Measurements from ENCODE around the gene TMEM8B.

TMEM8B gene

DNA sequence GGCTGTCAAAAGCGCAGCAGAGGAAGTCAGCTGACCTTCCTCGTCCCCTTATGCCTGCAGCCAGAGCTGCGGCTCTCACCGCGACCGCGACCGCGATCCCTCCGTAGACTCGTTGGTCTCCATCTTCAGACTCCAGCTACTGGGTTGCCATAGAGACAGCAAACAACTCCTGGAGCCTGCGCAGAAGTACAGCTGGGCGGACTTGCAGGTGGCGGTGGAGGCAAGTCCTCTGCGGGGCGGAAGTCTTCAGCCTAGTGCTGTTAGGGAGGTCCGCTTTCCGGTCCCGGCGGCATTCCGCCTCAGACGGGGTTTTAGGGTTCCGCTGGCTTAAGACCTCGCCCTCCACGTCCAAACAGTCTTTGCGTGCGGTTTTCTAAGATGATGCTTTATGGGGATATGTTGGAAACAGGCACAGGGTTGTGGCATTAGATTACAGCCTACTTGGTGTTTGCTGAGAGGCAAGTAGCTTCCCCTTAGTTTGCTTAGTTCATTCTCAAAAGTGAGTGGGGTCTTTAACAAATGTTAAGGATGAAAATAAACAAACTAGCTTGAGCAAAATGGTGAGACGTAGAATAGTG is 16.9 kb upstream of the TMEM8B start, which contains the start of gene SPAG8:
SPAG8 (minus strand) TSS at position 238 of the 578 bp plus-strand sequence; CDS start at position 123, 115 bp downstream.
- peak; percentile 96 for DNase-seq

DNA sequence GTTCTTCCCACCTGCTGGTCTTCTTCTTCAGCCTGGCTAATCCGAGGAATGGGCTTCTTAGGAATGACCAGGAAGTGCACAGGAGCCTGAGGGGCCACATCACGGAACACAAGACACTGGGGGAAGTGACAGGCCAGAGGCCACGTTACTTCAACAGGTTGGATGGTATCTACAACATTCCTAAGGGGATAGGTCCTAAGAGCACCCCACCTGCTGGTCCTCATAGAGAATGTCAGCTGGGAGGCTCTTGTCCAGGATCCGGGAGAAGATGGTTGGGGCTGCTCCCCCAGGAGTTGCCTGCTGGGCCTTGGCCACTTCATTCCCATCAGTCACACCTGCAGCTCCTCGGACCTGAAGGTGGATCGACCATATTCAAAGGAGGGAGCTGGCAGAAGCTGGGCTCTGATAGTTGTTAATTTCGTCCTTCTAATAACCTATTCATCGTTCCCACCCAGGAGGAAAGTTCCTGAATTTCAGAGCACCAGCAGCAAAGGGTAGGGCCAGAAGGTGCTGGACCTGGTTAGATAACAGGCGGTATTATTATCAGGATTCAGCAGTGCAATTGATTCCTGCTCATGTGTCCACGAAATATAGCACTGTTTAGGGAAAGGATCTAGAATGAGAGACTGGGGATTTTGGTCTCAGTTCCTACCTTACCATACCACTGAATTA is 15.5 kb upstream of the TMEM8B start:
- peak; percentile 32 for DNase-seq

DNA sequence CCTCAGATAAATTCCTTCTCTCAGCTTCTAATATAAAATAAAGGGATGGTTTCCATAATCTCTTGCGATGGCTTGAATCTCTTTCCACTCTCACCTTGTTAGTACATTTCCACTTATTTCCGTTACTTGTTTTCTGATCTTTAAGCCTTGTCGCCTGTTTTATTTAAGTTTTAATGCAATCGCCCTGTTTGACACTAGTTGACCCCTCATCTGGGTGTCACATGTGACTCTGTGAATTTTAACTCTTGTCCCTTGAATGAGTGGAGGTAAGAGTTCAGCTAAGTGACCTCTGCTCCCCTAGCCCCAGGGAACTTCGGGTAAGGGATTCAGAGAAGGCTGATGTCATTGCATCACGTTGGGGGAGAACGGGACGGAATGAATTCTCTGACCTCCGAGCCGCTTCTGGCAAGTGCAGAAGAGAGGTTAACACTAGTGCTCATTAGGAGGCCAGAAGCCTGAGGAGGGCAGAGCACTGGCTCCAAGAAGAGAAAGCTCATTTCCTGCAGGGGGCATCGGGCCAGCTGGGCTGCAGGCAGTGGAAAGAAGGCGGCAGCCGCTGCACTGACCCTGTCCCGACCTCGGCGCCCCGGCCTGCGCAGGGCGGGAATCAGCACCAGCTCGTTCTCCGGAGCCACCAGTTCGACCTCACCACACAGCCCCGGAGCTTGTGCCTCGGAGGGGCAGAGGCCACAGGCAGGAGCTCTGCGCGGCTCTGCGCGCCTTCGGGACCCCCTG is 14.8 kb upstream of the TMEM8B start:
- DNase-seq: peak; percentile 41

DNA sequence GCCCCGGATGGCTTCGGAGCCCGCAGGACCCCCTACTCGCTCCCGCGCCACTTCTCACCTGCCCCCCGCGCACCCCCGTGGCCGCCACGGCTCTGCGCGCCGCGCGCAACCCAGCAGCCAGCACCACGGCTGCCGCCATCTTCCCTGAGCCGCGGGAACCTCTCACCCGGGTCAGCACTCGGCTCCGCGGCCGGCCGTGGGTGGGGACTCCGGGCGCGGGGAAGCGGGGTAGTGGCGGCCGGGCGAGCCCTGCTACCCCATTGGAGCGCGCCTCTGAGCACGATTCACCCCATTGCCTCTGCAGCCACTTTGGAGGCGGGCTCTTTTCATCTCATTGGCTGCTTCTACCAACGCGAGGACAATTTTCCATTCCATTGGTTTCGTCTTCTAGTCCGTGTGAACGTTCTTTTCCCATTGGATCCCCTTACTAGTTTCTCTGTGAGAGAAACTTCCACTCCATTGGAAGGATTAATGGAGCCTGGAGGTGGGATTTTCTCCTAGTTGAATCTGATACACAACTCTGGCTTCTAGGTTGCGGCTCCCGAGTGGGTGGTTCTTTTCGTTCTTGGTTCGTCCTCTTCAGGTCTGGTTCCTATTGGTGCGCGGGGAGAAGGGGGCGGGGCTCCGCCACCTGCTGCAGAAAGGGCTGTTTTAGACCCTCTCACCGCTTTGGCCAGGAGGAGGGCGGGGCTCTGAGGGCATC is 14.0 kb upstream of the TMEM8B start, which contains the start of gene HINT2:
HINT2 (minus strand) TSS at position 202 of the 703 bp plus-strand sequence; CDS start at position 139, 63 bp downstream.
- peak; percentile 99 for DNase-seq

DNA sequence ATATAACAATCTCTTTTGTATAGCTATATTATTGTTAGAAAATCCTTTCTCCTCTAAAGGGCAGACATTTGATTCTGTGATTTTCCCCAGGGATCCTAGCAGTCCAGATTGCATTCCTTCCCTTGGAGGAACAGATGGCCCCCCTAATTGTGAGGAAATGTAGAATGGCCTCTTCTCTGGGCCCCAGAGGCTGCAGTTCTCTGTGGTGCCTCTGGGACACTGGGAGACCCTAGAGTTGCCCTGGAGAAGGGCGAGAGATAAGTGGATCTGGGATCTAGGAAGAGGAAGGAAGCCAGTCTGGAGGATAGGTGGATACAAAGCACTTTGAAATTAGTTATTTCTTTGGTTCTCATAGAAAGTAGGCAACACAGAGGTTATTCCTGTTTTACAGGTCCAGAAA is 12.3 kb upstream of the TMEM8B start:
- DNase-seq: no peak

GRCh38 chr9:35818341-35818740 is 10.7 kb upstream of the TMEM8B start:
- no peak for DNase-seq

- peak; percentile 82 for DNase-seq
These were observed 9.0 kb upstream of the TMEM8B start for GRCh38 chr9:35820076-35820475.

DNA sequence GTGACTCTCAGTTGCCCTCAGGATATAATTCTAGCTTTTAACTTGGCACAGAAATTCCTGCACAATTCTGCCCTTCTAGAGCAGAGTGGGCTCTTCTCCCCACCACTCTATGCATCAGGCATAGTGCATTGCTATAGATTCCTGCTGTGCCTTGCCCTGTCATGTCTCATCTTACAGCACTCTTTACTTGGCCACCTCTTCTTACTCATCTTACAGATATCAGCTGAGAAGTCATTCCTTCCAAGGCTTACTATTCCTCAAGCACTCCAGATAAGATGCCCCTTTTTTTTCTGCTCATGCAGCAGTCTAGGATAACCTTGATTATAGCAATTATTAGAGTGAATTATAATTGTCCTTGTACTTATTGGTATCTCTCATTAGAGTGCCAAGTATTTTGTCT is 6.1 kb upstream of the TMEM8B start:
- DNase-seq: no peak

GRCh38 chr9:35826071-35826701 is 2.8 kb upstream of the TMEM8B start:
- peak; percentile 60 for DNase-seq

DNA sequence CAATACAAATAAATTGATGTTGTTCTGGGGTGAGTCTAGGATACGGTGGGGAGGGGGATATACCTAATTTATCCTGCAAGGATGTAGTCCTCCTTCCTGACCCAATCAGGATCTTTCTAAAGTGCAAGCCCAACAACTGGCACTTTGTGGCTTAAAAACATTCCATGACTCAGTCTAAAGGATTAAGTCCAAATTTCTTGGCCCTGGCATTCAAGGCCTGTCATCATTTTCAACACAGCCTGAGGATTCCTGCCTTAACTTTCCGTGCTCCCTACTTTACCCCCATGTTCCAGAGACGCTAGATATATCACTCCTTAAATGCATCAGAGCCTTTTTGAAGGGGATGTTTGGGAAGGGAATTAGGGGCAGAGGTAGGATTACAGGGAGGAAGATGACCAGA is 1.5 kb upstream of the TMEM8B start:
- DNase-seq: peak; percentile 71

DNA sequence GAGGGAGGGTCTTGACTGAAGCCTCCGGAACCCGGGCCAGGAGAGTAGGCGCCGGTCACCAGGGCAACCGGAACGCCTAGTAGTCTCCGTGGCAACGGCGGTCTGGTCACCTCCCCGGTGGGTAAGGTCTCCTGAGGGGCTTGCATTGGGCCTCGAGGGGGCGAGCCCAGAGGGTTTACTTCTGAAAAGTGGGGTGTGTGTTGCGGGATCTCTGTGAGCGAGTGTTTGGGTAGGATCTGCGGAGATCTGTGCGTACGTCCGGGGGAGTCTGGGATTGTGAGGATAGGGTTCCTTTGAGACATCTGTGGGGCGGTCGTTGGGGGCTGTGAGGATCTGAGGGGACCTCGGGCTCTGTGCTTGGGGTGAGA is 328 bp upstream of the TMEM8B start, which contains the start of gene FAM221B:
FAM221B (minus strand) TSS at position 17 of the 368 bp plus-strand sequence. CDS start 2,571 bp downstream, outside the sequence.
- DNase-seq: no peak

GRCh38 chr9:35829764-35830096 is 702 bp downstream of the TMEM8B start:
- DNase-seq: no peak

GRCh38 chr9:35831040-35831439 is 2.0 kb downstream of the TMEM8B start:
- no peak for DNase-seq

- DNase-seq: no peak
These were observed 3.8 kb downstream of the TMEM8B start for GRCh38 chr9:35832814-35833213.

GRCh38 chr9:35834260-35835215 is 5.5 kb downstream of the TMEM8B start:
- no peak for DNase-seq

GRCh38 chr9:35835216-35835632 is 6.2 kb downstream of the TMEM8B start:
- no peak for DNase-seq

DNA sequence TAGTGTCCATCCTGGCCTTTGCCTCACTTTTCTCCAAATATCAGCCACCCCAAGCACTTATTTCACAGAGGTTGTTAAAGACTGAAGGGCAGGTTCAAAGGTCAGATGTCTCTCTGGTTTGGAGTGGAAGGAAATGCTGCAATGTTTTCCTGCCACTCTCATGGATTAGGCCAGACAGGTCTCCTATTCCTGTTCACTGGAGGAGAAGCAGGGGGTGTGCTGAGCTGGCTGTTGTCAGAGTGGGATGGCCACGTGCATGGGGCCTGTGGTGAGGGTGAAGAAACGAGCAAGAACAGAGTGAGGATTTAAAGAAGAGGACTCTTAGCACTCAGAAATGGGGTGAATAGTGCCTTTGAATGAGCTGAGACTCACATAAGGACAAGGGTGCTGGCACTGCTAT is 6.7 kb downstream of the TMEM8B start:
- no peak for DNase-seq

- no peak for DNase-seq
These were observed 7.6 kb downstream of the TMEM8B start for GRCh38 chr9:35836595-35836994.

DNA sequence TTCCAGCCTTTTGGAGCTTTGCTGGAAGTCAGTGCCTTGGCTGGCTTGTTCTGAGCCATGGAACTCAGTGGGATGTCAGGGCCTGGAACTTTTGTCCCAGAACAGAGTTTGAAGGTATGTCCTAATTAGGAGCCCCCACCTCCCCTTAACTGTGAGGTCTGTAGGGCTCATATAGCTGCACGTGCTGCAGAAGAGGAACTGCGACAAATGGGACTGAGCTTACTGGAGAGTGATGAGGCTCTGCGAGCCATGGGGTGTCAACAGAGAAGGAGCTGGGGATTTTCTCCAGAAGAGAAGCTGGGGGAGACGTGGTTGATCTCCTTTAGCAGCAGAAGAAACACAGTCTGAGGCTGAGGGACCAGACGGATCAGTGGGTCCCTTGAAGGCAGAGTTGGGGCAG is 10.9 kb downstream of the TMEM8B start:
- DNase-seq: no peak

DNA sequence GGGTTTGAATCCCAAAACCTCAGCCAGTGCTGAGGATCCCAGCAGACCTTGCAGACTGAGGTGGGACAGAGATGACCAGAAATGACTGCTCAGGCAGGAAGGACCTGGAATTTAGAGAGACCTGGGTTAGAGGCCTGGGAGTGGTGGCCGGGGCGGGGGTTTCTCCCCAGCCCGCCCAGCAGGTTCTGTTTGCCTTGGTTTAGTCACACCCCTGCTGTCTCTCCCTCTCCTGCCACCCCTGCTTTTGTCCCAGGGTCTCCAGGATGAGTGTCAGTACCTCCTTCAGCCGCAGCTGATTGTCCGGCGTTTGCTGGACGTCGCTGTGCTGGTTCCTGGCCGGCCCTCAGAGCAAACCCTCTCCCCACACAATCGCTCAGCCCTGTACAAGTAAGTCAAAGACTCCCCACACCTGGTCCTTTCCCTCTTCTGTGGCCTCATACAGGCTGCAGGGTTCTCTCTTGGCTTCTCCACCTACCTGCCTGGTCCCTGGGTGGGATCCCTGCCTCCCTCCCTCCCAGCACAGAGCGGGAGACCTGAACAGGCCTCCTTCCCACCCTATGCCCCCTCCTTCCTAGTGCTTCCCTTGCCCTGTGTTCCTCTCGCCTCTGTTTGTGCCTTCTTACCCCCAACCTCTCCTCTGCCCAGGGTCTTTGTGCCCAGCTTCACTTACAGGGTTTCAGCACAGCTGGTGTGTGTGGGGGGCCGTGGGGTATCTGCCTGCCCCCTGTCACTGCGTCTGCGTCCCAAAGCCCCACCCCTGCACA is 12.0 kb downstream of the TMEM8B start:
- no peak for DNase-seq

DNA sequence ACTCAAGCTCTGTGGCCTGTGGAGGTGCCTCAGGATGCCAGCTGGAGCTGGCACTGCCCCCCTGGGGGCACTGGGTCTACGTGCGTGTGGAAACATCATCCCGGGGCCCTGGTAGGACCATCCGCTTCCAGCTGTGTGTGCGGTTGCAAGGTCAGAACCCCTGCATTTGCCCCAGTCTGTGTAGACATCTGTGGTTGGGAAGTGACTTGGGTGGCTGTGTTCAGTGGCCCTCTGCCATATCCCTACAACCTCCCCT is 12.5 kb downstream of the TMEM8B start:
- no peak for DNase-seq

Measured in fibroblast of skin of abdomen (primary cell).